ENCODE measurements around the gene ARHGAP26.

Gene ARHGAP26

DNA sequence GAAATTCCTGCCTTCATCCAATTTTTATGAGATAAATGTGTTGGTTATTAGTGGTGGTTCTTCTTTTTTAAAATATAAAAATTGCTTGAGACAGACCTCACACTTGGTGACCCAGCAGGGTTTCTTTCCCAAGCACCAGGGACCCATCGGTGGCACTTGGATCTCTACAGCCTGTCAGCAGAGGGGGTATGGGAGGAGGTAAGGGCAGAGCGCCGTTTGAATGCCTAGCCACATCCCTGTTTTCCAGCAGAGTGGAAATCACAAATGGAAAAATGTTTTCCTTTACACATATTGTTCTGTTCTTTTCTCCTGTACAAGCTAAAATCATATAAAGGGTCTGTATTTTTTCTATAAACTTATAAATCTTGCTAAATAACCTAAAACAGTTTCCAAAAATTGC lies 385.3 kb downstream of the ARHGAP26 start:
- no peak for DNase-seq

DNA sequence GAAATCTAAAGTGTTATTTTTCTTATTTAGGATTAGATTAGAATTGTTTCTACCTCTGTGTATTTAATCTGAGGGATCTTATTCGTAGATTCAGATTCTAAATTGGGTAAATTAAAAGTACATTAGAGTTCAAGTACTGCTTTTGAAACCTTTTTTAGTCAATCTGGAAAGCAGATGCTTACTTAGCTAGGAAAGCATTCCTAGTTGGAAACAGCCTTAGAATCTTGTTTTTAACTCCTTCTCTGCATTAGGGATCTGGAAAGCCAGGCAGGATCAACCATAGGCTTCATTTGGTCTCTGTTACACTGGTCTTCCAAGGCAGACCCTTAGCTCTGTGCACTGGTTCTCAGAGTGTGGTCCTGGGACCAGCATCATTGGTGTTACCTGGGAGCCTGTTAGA lies 385.9 kb downstream of the ARHGAP26 start:
- no peak for DNase-seq

DNA sequence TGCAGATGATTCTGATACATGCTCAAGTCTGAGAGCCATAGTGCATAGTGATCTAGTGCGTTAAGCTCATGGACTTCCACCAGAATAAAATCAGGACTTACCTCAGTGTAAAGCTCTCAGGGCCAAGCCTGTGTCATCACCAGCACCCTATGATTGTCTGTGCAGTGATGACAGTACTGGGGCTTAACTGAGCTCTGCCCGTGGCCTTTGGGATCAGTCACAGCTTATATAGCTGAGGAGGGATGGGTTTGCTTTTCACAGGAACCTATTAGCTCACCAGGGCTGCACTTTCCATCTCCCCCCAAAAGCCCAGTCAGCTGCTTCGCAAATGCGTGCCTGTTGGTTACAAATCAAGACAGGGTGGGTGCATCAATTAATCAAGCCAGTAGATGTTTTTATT lies 386.4 kb downstream of the ARHGAP26 start:
- no peak for DNase-seq

DNA sequence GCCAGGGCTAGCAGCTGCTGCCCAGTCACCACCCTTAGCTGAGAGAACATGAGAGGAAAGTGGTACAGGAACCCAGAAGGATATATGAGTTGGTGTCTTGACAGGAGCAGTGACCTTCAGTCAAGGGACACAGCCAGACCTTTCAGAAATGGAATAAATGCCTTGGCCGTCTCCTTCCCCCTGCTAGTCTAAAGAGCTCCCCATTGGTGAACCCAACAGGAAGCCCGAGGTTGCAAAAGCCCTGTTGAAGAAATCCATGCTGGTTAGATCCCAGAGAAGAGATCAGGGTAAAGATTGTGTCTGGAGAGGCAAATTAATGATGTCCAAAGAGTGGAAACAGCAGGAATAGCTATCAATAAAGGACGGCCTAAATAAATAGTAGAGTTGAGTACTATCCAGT lies 388.9 kb downstream of the ARHGAP26 start:
- DNase-seq, result no peak

DNA sequence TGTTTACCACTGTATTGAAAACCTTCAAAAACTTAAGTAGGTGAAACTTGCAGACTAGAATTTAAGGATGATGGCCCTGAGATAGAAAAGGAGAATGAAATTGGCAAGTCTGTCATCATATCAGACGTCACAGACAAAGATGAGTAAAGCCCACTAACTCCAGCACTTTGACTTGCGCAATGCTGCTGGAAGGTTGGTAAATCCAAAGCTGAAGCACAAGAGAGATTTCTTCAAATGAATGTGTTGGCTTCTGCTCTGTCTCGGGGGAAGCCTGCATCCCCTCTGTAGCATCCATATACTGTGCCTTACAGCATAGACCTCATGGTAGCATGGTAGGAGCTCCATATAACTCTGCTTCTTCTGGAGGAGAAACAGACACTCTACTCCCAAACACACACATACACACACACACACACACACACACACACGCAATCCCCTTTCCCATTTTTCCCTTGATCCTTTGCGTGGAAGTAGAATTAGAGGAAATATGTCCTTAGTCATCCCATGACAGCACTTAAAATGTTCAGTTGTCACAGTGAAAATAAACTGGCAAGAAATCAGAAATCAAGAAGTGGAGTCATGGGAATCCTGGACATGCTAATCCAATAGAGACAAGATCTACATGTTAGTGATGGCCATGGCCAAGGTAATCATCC lies 391.8 kb downstream of the ARHGAP26 start:
- DNase-seq, result no peak

DNA sequence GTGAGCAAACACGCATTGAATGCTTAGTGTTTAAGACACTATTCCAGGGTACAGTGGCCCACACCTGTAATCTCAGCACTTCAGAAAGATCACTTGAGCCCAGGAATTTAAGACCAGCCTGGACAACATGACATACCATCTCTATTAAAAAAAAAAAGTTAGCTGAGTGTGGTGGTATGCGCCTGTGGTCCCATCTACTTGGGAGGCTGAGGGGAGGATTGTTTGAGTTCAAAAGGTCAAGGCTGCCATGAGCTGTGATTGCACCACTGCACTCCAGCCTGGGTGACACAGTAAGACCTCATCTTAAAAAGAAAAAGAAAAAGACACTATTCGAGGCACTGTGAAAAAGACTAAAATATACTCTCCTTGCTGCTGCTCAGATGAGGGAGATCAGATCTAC lies 392.6 kb downstream of the ARHGAP26 start:
- DNase-seq, result no peak

DNA sequence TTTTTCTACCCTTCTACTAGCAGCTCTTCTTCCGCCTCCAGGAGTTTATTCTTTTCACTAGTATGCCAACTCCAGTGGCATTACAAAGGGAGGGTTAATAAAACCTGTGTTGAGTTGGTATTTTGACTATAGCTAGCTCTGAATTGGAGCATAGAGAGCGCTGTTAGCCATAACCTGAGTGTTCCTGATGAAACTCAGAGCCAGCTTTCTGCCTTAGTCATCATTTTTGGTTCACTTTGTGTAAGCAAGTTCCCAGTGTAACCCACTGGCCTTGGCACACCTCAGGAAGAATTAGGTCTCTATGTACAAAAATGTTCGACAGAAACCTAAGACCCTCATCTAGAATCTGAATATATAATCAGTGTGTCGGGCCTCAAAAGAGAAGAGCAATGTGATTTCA lies 394.4 kb downstream of the ARHGAP26 start:
- no peak for DNase-seq

DNA sequence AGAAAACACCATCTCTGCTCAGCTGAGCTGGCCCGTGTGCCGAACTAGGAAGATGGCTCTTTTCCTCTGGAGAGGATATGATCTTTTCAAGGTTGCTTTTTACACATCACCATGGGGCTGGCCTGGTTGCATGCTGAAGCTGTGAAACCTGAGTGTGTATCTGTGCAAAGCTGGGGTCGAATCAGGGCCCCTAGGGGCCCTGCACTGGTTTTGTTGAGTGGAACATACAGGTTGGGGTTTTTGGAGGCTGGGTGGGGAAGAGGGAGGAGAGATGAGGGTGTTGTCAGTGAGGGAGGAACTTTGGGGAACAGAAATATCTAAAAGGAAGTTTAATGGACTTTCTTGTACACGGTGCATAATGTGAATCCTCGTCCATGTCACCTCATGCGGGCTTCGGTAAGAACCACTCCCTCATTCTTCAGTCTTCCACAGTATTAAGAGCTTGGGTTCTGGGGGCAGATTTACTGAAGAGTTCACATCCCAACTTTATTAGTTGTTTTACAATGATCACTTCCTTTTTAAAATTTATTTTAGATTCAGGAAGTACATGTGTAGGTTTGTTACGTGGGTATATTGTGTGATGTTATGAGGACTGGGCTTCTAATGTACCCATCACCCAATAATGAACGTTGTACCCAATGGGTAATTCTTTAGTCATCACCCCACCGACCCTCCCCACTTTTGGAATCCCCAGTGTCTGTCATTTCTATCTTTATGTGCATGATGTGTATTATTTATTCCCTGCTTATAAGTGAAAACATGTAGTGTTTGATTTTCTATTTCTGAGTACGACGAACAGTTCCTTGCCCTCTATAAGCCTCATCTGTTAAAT lies 395.1 kb downstream of the ARHGAP26 start:
- no peak for DNase-seq

- no peak for DNase-seq
These were observed 395.9 kb downstream of the ARHGAP26 start for GRCh38 chr5:143166090-143166489.

- DNase-seq, result no peak
These were observed 396.7 kb downstream of the ARHGAP26 start for GRCh38 chr5:143166661-143167420.

- DNase-seq, result no peak
These were observed 398.1 kb downstream of the ARHGAP26 start for GRCh38 chr5:143168171-143168741.

GRCh38 chr5:143168921-143169810 lies 399.0 kb downstream of the ARHGAP26 start:
- DNase-seq, result no peak

DNA sequence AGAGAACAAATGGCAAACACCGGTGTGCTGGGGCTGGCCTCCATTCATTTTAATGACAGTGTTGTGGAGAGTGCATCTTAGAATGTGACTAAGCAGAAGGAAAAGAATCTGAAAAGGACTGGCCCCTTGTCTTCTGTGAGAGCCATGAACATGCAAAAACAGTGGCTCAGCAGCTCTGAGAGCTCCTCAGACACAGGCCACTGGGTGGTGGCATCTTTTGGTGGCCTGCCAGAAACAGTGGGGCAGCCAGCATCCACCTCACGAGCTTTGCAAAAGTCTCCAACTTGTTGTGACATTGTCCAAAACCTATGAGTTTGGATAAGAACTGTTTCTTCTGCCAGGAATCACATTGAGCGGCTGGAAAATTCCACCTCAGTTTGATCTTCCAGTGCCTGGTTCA lies 399.9 kb downstream of the ARHGAP26 start:
- no peak for DNase-seq

DNA sequence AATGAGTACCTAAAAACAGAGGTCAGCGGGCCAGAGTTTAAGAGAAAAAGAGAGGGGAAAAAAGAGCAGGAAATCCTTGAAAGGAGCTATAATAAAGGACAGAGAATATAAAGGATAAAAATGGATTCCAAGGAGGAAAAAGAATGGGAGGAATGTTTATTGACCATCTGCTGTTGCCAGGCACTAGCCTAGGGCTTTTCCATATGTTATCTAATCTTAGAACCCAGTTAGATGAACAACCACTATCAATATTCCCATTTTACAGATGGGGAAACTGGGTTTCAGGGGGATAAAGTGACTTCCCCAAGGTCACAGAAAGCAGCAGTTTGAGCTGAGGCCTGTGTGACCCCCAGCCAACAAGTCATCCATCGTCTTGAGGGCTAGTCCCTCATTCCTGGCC lies 400.8 kb downstream of the ARHGAP26 start:
- DNase-seq, result no peak

- no peak for DNase-seq
These were observed 402.6 kb downstream of the ARHGAP26 start for GRCh38 chr5:143172739-143173138.

- no peak for DNase-seq
These were observed 403.1 kb downstream of the ARHGAP26 start for GRCh38 chr5:143173139-143173889.

DNA sequence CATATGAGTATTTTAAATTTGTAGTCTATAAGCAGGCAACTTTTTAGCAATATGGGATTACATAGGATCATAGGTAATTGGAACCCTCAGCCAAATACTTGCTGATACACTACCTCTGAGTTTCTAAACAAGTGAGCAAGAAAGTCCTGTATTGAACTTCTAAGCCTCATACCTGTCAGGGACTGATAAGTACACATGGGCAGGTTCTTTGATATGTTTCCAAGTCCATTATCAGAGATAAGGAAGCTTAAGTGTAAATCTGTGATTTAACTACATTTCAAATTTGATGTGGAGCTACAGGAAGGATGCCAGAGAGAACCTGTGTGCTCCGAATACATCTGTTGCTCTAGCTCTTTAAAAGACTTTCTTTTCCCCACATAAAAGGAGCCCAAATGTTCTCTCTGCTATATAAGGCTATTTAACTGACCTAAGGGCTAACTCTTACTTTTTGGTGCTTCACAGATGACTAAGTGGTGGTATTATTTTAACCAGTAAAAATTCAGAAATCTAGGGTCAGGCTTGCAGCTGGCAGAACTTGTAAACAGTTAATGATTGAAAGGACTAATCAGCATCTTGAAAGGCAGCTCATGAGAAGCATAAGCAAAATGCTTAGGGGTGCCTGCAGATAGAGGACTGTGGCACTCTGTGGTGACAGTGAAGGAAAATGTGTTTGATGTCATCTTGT lies 404.7 kb downstream of the ARHGAP26 start:
- DNase-seq, result no peak

DNA sequence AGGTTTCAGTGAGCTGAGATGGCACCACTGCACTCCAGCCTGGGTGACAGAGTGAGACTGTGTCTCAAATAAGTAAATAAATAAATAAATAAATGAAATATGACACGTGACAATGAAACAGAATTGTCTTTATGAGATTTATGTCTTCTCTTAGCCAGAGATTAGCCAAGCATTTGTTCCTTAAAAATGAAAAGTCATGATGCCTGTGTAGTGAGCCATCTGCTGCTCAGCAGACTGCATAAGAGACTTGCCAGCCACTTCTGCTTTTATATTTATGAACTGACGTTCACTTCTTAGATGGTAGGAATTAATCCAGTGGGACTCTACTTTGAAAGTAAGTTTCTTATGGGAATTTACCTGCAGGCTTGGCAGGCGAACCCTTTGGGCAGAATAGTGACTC lies 405.9 kb downstream of the ARHGAP26 start:
- no peak for DNase-seq

DNA sequence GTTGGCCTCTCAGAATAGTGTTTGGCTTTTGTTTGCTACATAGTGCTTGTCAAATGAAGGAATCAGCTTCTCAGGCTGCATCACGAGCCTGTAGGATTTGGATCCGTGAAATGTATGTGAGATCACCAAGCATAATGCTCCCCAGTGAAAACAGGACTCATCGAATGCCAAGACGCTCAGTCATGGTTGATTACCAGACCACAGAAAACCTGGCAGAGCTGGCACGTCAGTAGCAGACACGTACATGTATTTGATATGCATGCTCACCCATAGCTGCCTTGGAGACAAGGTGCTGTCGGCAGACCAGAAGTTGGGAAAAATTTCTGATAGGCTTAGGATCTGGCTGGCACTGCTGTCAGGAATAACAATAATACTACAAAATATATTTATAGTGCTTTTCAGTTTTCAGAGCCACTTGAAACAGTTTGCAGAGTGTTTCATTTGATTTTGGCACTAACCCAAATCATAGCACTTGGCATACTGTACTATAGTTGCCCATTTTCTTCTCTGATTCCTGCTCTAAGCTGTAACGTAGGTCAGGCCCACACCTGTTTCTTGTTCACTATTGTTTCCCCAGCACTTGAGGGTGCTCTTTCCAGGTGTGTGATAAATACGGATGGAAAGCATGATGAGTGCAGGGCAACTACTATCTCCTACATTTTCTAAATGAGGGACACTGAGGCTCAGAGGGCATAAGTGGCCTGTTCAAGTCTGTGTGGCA lies 407.2 kb downstream of the ARHGAP26 start:
- no peak for DNase-seq

DNA sequence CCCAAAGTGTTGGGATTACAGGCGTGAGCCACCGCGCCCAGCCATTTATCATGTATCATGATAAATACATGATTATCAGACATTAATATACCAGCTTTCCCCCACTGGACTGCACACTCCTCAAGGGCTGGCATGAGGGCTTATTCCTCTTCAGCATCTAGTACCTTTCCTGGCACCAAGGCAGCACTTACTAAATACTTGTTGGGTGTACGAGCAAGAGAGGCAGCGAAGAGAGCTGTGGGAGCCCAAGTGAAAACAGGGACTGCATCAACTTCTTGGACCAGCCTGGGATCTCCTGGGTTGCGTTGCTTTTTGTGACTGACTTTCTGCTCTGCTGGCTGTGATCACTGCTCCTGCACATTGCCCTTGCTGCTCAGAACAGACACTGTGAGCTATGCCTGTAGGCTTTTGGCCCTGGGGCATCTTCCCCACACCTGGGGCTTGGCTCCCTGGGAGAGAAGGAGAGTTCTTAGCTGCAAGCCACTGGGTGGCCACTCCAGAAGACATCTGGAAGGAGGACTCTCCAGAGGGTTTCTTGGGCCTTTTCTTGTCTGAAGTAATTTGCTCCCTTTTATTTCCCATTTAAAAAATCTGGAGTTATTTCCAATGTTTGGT lies 409.1 kb downstream of the ARHGAP26 start:
- no peak for DNase-seq

All from CD4-positive, alpha-beta T cell treated with Interleukin-21 for 1 hour (primary cell).